Renal pelvis (tissue), 4 donors: ENCODE measurements around the gene MREG. TPM values are rescaled to one million over a fixed set of nuclear protein-coding genes. Genes with fewer than 3 reads are reported as not detected.
"Not testable (repeated sequence)": the region's sequence is repeated elsewhere in the genome, so short reads cannot be mapped to it uniquely, and the experiment has no call there.

Experiments
- DNase-seq: peaks from one replicate; pipeline ENCODE4 v3.0.0-alpha.2; 2013
- polyA plus RNA-seq, 3 donors: library from polyadenylated mRNA; unstranded; fragments of 120-200 nt; gene quantifications; one replicate each; pipeline ENCODE4 v1.2.1, GENCODE V29; 2013; ENCODE audit not compliant: insufficient read length in 3 of 3

Gene MREG
- polyA plus RNA-seq, 3 donors, result 18.3 to 20.0 (median 19.9) TPM

GRCh38 chr2:215965532-215966165 is 47.7 kb downstream of the MREG start:
- no peak for DNase-seq

DNA sequence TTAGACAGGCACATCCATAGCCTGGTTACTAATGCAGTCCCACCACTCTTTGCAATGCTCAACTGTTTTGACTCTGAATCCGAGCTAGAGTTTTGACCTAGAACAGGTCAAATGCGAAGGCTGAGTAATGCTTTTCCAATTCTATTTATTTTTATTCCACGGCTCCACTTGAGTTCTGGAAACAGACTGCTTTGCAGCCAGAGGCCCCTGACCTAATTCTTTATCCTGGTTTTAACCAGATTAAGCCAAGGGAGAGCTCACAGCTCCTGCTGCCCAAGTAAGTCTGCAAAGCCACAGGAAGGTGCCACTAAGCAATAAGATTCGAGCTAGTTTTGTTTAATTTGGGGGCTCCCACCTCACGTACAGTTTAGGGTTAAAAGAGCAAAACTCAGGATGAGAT is 51.4 kb downstream of the MREG start:
- no peak for DNase-seq

- DNase-seq, result no peak
Observed at GRCh38 chr2:215958257-215958656, 55.1 kb downstream of the MREG start.

GRCh38 chr2:215957354-215958122 is 55.8 kb downstream of the MREG start:
- not testable (repeated sequence) for DNase-seq

- no peak for DNase-seq
Observed at GRCh38 chr2:215952860-215953637, 60.3 kb downstream of the MREG start.

- DNase-seq, result no peak
Observed at GRCh38 chr2:215951558-215951957, 61.8 kb downstream of the MREG start.

- peak; percentile 22 for DNase-seq
Observed at GRCh38 chr2:215949991-215950404, 63.4 kb downstream of the MREG start.

GRCh38 chr2:215948051-215948450 is 65.3 kb downstream of the MREG start:
- DNase-seq, result no peak

DNA sequence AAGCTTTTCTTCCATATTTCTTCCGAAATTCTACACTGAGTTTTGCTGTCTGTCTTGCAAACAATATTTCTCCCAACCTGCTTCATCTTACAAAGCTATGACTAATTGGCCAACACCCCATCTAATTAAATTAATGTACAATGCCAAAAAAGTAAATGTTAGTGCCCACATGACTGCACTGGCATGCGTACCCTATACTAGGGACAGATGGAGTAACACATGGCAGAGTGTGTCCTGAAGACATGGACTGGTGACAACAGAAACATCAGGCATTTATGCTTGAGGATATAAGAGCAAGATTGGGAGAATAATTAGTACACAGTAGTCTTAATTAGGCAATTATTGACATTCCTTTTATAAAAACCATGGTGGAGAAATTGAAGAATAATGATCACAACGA is 66.8 kb downstream of the MREG start:
- no peak for DNase-seq

DNA sequence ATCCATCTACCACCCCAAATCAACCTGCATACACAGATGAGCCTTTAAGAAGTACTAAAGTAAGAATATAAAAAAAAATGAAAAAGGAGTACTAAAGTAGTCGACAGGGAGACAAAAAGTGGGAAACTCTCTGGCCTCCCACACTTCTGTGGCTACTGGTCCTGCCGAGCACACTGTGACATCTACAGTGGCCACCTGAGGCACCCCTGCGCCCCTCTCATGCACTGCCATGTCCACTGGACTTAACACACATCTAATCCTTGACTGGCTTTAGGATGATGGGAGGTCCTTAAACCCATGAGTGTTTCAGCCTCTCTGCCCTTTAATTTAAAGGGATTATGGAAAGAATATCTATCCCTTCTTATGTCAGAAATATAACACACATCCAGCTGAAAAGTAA is 71.2 kb downstream of the MREG start:
- DNase-seq, result no peak

GRCh38 chr2:215941726-215942125 is 71.6 kb downstream of the MREG start:
- DNase-seq, result no peak

DNA sequence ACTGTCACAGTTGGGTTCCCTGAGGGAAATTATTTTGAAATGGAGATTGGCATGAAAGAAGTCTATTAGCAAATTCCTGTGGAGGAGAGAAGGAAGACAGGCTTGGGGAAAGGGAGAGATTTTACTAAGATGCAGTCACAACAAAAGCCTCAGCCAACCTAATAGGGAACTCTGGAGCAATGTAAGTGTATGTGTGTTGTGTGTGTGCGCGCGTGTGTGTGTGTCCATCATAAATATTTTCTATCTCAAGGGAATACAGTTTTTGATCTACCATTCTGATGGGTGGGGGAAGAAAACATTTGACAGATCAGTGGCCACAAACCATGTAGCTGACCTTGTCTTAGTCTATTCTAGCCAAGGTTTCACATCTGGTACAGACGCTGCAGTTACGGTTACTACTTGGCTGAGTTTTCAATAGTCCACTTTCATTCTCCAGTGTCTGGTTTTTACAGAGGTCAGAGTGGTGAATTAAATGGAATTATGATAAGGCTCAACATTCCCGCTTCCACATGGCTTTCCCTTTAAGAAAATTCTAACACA is 72.6 kb downstream of the MREG start:
- DNase-seq, result no peak

- no peak for DNase-seq
Observed at GRCh38 chr2:215937190-215937589, 76.2 kb downstream of the MREG start.

GRCh38 chr2:215933151-215933550 is 80.2 kb downstream of the MREG start:
- no peak for DNase-seq

- DNase-seq, result peak; percentile 62
Observed at GRCh38 chr2:215931256-215931903, 82.0 kb downstream of the MREG start.

DNA sequence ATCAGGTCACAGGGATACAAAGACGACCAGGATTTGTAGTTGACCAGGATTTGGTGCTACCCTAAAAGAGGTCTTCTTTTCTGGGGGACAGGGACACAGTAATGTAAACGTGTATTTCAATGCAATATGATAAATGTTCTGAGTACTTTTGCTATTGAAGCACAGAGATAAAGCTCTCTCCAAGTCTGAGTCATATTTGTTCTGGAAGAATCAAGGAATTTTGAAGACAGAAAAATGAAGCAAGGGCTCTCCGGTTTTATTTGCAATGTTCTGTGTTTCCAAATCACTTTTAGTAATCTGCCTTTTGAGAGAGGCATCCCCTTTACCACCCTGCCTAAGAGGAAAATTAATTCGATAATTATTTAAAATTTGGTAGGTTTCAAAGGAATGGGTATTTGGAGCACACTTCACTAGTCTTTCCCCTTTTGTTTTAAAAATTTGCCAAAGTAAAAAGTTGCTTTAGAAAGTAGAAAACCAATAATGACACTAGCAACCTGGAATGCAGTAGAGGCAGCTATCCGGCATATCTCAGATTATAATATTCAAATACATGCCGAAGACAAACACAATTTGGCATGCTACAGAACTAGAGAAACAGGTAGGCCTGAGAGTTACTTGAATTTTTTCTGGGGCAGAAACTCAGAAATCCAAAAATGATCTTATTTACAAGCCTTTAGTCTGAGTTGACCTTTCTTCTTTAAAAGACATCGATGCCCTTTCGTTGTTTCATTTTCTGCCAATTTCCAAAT is 82.7 kb downstream of the MREG start:
- DNase-seq, result no peak

GRCh38 chr2:215929602-215930335 is 83.6 kb downstream of the MREG start:
- no peak for DNase-seq

DNA sequence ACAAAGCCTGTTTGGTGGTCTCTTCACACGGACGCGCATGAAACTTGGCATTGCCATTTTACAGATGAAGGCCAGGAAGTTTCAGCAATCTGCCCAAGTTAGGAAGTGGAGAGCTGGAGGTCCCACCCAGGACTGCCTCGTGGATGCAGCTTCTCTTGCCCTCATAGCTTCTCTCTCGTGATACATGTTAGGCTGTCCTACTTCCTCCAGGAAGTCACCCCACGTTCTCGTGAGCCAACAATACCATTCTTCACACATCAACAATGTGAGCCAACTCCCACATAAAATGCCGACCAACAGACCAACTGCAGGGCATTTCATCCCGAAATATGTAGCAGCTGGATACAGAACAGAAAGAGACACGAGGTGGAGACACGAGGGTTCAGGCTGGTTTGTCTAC is 85.3 kb downstream of the MREG start:
- no peak for DNase-seq

GRCh38 chr2:215926992-215927391 is 86.4 kb downstream of the MREG start:
- DNase-seq, result not testable (repeated sequence)

DNA sequence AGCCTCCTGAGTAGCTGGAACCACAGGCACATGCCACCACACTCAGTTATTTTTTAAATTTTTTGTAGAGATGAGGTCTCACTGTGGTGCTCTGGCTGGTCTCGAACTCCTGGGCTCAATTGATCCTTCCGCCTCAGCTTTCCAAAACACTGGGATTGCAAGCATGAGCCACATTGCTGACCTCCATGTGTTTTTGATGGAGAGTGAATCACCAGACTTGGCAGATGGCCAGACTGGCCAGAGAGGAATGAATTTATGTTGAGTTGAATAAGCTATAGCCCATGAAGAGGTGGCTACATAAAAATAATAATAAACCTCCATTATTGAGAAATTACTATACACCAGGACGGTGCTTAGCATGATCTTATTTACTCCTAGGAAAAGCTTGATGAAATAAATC is 91.5 kb downstream of the MREG start:
- no peak for DNase-seq
